AG04450 (cell line): ENCODE results near the gene RCOR2. TPM values are rescaled to one million over a fixed set of nuclear protein-coding genes. Genes with fewer than 3 reads are reported as not detected.

Experiments
- CTCF ChIA-PET: fragments of 300-600, 350-600 bp; formaldehyde crosslinking; extraction: SDS; loops from one replicate; lab custom pipeline; 2022; ENCODE audit warnings: antibody characterized with exemption, inconsistent platforms; lab: Charles Lee
- POLR2A ChIA-PET: fragments of 350-600 bp; formaldehyde crosslinking; extraction: SDS; loops from one replicate; lab custom pipeline; 2021; ENCODE audit warnings: antibody characterized with exemption, inconsistent platforms; lab: Yijun Ruan, JAX
- DNase-seq: peaks from one replicate; pipeline ENCODE4 v3.0.0-alpha.2; 2011; ENCODE audit warnings: low read depth, low spot score
- H3K27ac ChIP-seq: one replicate; pipeline ENCODE4 v1.5.1; 2012; ENCODE audit warnings: low read depth, low read length, control low read depth
- H3K27me3 ChIP-seq: one replicate; pipeline ENCODE4 v1.6.0; 2012; ENCODE audit warnings: low read length; ENCODE audit not compliant: control insufficient read depth, insufficient read depth
- H3K4me3 ChIP-seq: 2 replicates; pipeline ENCODE4 v1.5.1; 2011; ENCODE audit warnings: mild to moderate bottlenecking, low read depth, low read length, control low read depth
- H3K9me3 ChIP-seq: 2 replicates; pipeline ENCODE4 v1.5.1; 2012; ENCODE audit warnings: low read length; ENCODE audit not compliant: control insufficient read depth, insufficient read depth
- polyA plus RNA-seq: library from polyadenylated mRNA; depleted of rRNA; stranded (reverse); fragments of >200 nt; gene quantifications from 2 replicates; pipeline ENCODE4 v1.2.3, GENCODE V29; 2011
- TF ChIP-seq, protein P1 (sequence below): IDR thresholded peaks from 2 replicates; pipeline ENCODE4 v1.5.1; 2011; ENCODE audit warnings: low read depth, low read length, control low read depth, inconsistent platforms

Gene RCOR2
- polyA plus RNA-seq, 1 experiment = 4.4 TPM

DNA sequence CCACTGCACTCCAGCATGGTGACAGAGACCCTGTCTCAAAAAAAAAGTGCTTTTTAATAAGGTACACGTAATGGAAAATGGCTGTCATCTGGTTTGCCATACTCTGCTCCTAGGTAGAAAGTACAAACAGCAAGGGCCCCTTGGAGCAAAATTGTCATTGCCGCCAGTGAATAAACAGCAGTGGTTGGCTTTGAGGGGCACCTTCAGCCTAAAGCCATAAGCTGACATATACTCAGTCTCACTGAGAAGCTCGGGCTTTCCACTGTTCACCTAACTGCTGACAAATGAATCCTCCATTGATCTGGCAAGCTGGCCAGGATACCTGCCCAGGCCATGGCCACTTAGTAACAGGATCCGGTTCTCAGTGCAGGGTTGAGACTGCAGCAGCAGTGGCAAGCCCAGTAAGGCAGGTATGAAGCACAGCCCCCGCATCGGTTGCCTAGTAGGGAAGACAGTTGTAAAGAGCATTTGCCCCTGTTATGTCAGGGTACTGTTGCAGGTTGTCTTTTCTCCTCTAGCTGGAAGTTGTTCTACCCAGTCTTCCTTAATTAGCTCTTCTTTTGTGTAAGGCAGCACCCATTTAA, 39.2 kb downstream of the RCOR2 start:
- no peaks in the 10 kb centered on the region for H3K27me3 ChIP-seq
- H3K9me3 ChIP-seq = no peaks in the 10 kb centered on the region
- TF ChIP-seq, protein P1, sequence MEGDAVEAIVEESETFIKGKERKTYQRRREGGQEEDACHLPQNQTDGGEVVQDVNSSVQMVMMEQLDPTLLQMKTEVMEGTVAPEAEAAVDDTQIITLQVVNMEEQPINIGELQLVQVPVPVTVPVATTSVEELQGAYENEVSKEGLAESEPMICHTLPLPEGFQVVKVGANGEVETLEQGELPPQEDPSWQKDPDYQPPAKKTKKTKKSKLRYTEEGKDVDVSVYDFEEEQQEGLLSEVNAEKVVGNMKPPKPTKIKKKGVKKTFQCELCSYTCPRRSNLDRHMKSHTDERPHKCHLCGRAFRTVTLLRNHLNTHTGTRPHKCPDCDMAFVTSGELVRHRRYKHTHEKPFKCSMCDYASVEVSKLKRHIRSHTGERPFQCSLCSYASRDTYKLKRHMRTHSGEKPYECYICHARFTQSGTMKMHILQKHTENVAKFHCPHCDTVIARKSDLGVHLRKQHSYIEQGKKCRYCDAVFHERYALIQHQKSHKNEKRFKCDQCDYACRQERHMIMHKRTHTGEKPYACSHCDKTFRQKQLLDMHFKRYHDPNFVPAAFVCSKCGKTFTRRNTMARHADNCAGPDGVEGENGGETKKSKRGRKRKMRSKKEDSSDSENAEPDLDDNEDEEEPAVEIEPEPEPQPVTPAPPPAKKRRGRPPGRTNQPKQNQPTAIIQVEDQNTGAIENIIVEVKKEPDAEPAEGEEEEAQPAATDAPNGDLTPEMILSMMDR = no peak
- no peak overlapping the region for H3K4me3 ChIP-seq
- POLR2A ChIA-PET = interaction anchor here (0.6 kb wide), 1 partner anchor 393 kb away, joined by 4 read pairs; no protein-coding TSS in a partner anchor
- H3K27ac ChIP-seq = no peak overlapping the region
- no peak for DNase-seq
- CTCF ChIA-PET = interaction anchor here (0.6 to 1.2 kb wide), 7 partner anchors 10 to 125 kb away, joined by 3 to 10 read pairs (median 4); no protein-coding TSS in a partner anchor

DNA sequence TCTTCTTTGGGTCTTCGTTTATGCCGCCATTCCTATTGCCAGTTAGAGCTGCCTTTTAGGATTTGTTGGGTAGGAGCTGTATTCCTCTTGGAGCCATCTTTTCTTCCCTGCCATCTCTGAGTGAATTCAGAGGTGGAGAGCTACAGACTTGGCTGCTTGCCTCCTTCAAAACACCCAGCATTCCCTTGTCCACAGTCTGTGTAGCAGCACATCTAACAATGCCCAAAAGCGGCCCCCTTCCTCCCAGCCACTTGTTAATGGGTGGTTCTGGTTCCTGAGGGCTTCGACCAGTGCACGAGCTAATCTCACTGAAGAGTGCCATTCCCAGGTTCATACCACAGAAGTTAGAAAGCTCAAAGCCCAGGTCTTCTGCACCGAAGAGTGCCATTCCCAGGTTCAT, 40.3 kb downstream of the RCOR2 start:
- DNase-seq = no peak
- POLR2A ChIA-PET = no interaction called here
- H3K9me3 ChIP-seq = no peaks in the 10 kb centered on the region
- no peak overlapping the region for H3K27ac ChIP-seq
- H3K27me3 ChIP-seq = no peaks in the 10 kb centered on the region
- H3K4me3 ChIP-seq = no peak overlapping the region
- CTCF ChIA-PET = interaction anchor here (1.5 to 2.1 kb wide), 2 partner anchors 40 to 58 kb away, joined by 4 to 11 read pairs; no protein-coding TSS in a partner anchor
- TF ChIP-seq, protein P1 = no peak

DNA sequence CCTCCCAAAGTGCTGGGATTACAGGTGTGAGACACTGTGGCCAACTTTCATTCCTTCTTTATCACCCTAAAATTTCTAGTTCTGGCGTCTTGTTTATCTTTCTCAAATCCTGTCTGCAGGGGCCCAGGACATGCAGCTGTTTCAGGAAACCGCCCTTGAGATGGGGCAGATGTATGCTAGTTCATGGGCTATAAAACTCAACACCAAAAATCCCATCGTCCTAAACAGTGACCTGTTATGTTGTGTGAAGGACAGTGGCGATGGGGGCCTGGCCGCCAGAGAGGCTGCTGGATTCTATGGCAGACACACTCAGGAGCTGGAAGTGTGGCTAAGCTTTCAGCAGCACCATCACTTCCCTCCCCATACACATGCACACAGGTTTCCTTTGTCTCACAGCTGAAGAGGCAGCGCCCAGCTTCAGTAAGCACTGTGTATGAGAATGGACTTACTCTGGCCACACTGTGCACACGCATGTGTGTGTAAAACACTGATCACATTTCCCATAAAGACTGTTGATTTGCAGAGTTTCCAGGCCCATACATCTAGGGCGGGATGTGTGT, 41.4 kb downstream of the RCOR2 start:
- Histone ChIP-seq H3K27me3 (no peaks in the 10 kb centered on the region), H3K4me3 (no peak overlapping the region), H3K27ac (no peak overlapping the region), H3K9me3 (no peaks in the 10 kb centered on the region)
- POLR2A ChIA-PET = no interaction called here
- TF ChIP-seq, protein P1 = no peak
- CTCF ChIA-PET = interaction anchor here (1.5 to 2.1 kb wide), 2 partner anchors 38 to 59 kb away, joined by 4 to 11 read pairs; no protein-coding TSS in a partner anchor
- no peak for DNase-seq

DNA sequence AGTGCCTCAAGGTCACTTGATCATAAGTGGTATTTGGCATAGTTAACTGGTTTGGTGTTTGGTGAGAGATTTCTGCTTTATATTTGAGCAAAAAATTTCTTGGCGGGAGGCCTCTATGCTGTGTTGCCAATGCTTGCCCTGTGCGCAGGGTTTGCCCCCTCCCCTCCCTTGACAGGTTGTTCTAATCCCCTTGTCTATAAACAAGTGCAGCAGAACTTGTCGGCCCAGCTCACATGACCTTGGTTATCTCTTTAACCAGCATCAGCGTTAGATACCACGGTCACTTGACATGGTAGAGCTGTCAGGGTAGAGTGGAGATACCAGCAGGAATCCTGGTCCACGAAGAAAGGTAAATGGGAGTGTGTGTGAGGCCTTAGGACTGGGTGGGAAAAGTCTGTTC, 42.5 kb downstream of the RCOR2 start:
- DNase-seq = no peak
- CTCF ChIA-PET = interaction anchor here (2.3 kb wide), 1 partner anchor 37 kb away, joined by 8 read pairs; no protein-coding TSS in a partner anchor
- no peaks in the 10 kb centered on the region for H3K27me3 ChIP-seq
- no peak overlapping the region for H3K4me3 ChIP-seq
- H3K9me3 ChIP-seq = no peaks in the 10 kb centered on the region
- POLR2A ChIA-PET = no interaction called here
- no peak overlapping the region for H3K27ac ChIP-seq
- TF ChIP-seq, protein P1 = no peak

DNA sequence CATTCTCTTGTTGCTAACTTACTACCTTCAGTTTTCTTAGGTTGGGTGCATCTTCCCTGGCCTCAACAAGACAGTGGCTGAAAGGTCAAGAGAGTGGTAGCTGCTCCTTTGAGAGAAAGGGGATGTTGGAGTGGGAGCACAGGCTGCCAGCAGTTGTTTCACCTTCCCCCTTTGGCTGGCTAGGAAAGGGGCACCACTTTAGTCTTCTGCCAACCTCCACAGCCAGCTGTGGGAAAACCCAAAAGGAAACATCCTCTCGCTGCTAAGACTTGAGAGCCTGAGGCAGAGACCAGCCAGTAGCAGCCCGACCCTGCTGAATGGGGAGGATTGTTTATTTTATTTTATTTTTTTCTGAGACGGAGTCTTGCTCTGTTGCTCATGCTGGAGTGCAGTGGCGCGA, 43.7 kb downstream of the RCOR2 start:
- CTCF ChIA-PET = interaction anchor here (1.1 to 2.3 kb wide), 3 partner anchors 11 to 135 kb away, joined by 4 to 8 read pairs (median 4); no protein-coding TSS in a partner anchor

More for the DNA sequence above, 43.7 kb downstream of the RCOR2 start:
- TF ChIP-seq, protein P1 = no peak
- POLR2A ChIA-PET = no interaction called here
- Histone ChIP-seq H3K9me3 (no peaks in the 10 kb centered on the region), H3K27ac (no peak overlapping the region), H3K4me3 (no peak overlapping the region), H3K27me3 (no peaks in the 10 kb centered on the region)
- no peak for DNase-seq
